ENCODE data around the gene UFC1.

The UFC1 gene

GRCh38 chr1:161173711-161174110, 19.9 kb downstream of the UFC1 start:
- TF ChIP-seq CTCF (IDR thresholded peaks at IDR 0.05), result no peak

- no peak for TF ChIP-seq CTCF (IDR thresholded peaks at IDR 0.05)
Observed at GRCh38 chr1:161174911-161175310, 21.1 kb downstream of the UFC1 start.

- no peak for TF ChIP-seq CTCF (IDR thresholded peaks at IDR 0.05)
Observed at GRCh38 chr1:161175771-161176453, 22.1 kb downstream of the UFC1 start.

- no peak for TF ChIP-seq CTCF (IDR thresholded peaks at IDR 0.05)
Observed at GRCh38 chr1:161176468-161177111, 22.8 kb downstream of the UFC1 start.

GRCh38 chr1:161177112-161177935, 23.5 kb downstream of the UFC1 start, which contains the start of gene B4GALT3:
Gene B4GALT3 (minus strand): TSS chr1:161177507. CDS start chr1:161176060, 1,447 bp downstream.
- TF ChIP-seq CTCF (IDR thresholded peaks at IDR 0.05), result no peak

GRCh38 chr1:161177936-161178244, 24.1 kb downstream of the UFC1 start:
- TF ChIP-seq CTCF (IDR thresholded peaks at IDR 0.05), result no peak

- TF ChIP-seq CTCF (IDR thresholded peaks at IDR 0.05), result no peak
Observed at GRCh38 chr1:161179698-161180097, 25.9 kb downstream of the UFC1 start.

Measured in LNCAP (cell line).